CD14-positive monocyte (primary cell): ENCODE results near the gene ZNF492. TPM values are rescaled to one million over a fixed set of nuclear protein-coding genes. Genes with fewer than 3 reads are reported as not detected.

Experiments used
- DNase-seq, 3 donors: peaks; one replicate each; pipeline ENCODE4 v3.0.0-alpha.2; 2011 to 2022
- H2AFZ ChIP-seq: 2 replicates; pipeline ENCODE4 v1.6.0; 2012; ENCODE audit warnings: mild to moderate bottlenecking, low read depth, low read length, inconsistent platforms; ENCODE audit not compliant: insufficient read depth, poor library complexity, severe bottlenecking
- H3K27ac ChIP-seq, 2 donors: 1 replicate in 1 of 2; 2 replicates in 1 of 2; pipeline ENCODE4 v1.5.1; 2012 to 2013; ENCODE audit warnings: low read length in 2 of 2, control low read depth in 1 of 2, inconsistent platforms in 1 of 2, low read depth in 1 of 2, mild to moderate bottlenecking in 1 of 2
- H3K27me3 ChIP-seq, 2 donors: one replicate each; pipeline versions ENCODE4 v1.6.0 to v1.6.1; 2011 to 2013; ENCODE audit warnings: low read length in 2 of 2; ENCODE audit not compliant: control insufficient read depth in 2 of 2, insufficient read depth in 2 of 2
- H3K36me3 ChIP-seq, 2 donors: replicated peaks in 1 of 2; 1 replicate in 1 of 2; 2 replicates in 1 of 2; pipeline versions ENCODE4 v1.5.1 to v1.6.1; 2012 to 2013; ENCODE audit warnings: low read length in 2 of 2, control low read depth in 1 of 2, inconsistent platforms in 1 of 2, mild to moderate bottlenecking in 1 of 2; ENCODE audit not compliant: insufficient read depth in 2 of 2, control insufficient read depth in 1 of 2
- H3K4me1 ChIP-seq, 2 donors: 1 replicate in 1 of 2; 2 replicates in 1 of 2; pipeline versions ENCODE4 v1.5.1 to v1.6.1; 2012 to 2013; ENCODE audit warnings: low read length in 2 of 2, control low read depth in 1 of 2, inconsistent platforms in 1 of 2, mild to moderate bottlenecking in 1 of 2, moderate library complexity in 1 of 2; ENCODE audit not compliant: insufficient read depth in 2 of 2, control insufficient read depth in 1 of 2
- H3K4me2 ChIP-seq: replicated peaks from 2 replicates; pipeline ENCODE3; 2012; ENCODE audit warnings: low read length, moderate library complexity, mild to moderate bottlenecking; ENCODE audit not compliant: poor library complexity, severe bottlenecking; ENCODE audit errors: extremely low read depth
- H3K4me3 ChIP-seq, 3 experiments: fragments of 200-600 bp in 1 of 3; sonication (generic) in 1 of 3; replicated peaks in 1 of 3; 1 replicate in 2 of 3; 2 replicates in 1 of 3; pipeline ENCODE4 v1.5.1; 2011 to 2013; ENCODE audit warnings: low read length in 3 of 3, mild to moderate bottlenecking in 3 of 3, control low read depth in 2 of 3, low read depth in 2 of 3, inconsistent platforms in 1 of 3, moderate library complexity in 1 of 3
- H3K79me2 ChIP-seq: 2 replicates; pipeline ENCODE4 v1.6.0; 2012; ENCODE audit warnings: mild to moderate bottlenecking, control low read depth, inconsistent platforms, low read length, moderate library complexity; ENCODE audit not compliant: insufficient read depth
- H3K9ac ChIP-seq: 2 replicates; pipeline ENCODE4 v1.6.0; 2017; ENCODE audit warnings: low read length, mild to moderate bottlenecking; ENCODE audit not compliant: insufficient read depth, poor library complexity, severe bottlenecking
- H3K9me3 ChIP-seq, 2 donors: replicated peaks in 1 of 2; 1 replicate in 1 of 2; 2 replicates in 1 of 2; pipeline versions ENCODE4 v1.5.1 to v1.6.1; 2012 to 2013; ENCODE audit warnings: low read length in 2 of 2, control low read depth in 1 of 2; ENCODE audit not compliant: control insufficient read depth in 1 of 2, insufficient read depth in 1 of 2
- H4K20me1 ChIP-seq: 2 replicates; pipeline ENCODE4 v1.6.0; 2012; ENCODE audit warnings: mild to moderate bottlenecking, low read length, control low read depth, moderate library complexity; ENCODE audit not compliant: insufficient read depth
- H3K27ac Mint-ChIP-seq, 7 donors: one replicate each; pipeline ENCODE4 v1.8.0; 2020; ENCODE audit warnings: mild to moderate bottlenecking in 7 of 7, mixed read lengths in 7 of 7, moderate library complexity in 6 of 7, inconsistent platforms in 2 of 7
- H3K27me3 Mint-ChIP-seq, 3 donors: one replicate each; pipeline ENCODE4 v1.8.0; 2021 to 2022; ENCODE audit warnings: low read depth in 3 of 3, mild to moderate bottlenecking in 3 of 3, mixed read lengths in 3 of 3, moderate library complexity in 3 of 3, inconsistent platforms in 1 of 3
- H3K36me3 Mint-ChIP-seq, 2 donors: one replicate each; pipeline ENCODE4 v1.8.0; 2020; ENCODE audit warnings: mixed read lengths in 2 of 2, inconsistent platforms in 1 of 2, mild to moderate bottlenecking in 1 of 2
- H3K4me1 Mint-ChIP-seq: one replicate; pipeline ENCODE4 v1.8.0; 2020; ENCODE audit warnings: mild to moderate bottlenecking, mixed read lengths
- H3K4me3 Mint-ChIP-seq, 2 donors: one replicate each; pipeline ENCODE4 v1.8.0; 2020; ENCODE audit warnings: mild to moderate bottlenecking in 2 of 2, mixed read lengths in 2 of 2, moderate library complexity in 1 of 2
- H3K9me3 Mint-ChIP-seq, 7 donors: one replicate each; pipeline ENCODE4 v1.8.0; 2020 to 2022; ENCODE audit warnings: mixed read lengths in 7 of 7, mild to moderate bottlenecking in 6 of 7, moderate library complexity in 6 of 7, inconsistent platforms in 2 of 7
- CTCF ChIP-seq: fragments of 200-600 bp; IDR thresholded peaks from one replicate; pipeline ENCODE4 v1.8.0; 2022; ENCODE audit warnings: antibody characterized with exemption, mild to moderate bottlenecking
- WGBS: methylation state at CpG from one replicate; pipeline ENCODE4 v1.1.5; 2013; ENCODE audit warnings: missing lambda C conversion rate; ENCODE audit not compliant: insufficient coverage; 5-methylcytosine and 5-hydroxymethylcytosine counted together
- intact Hi-C, 2 donors: fragments of 100-400 bp; cut with micrococcal nuclease; formaldehyde crosslinking; loops; one replicate each; pipeline versions ENCODE4 v1.15.0 to v1.15.1; 2023
- polyA plus RNA-seq, 3 donors: library from polyadenylated mRNA; depleted of rRNA in 1 of 3; unstranded in 2 of 3; stranded (reverse) in 1 of 3; fragments of 300-500 nt in 2 of 3; fragments of >200 nt in 1 of 3; fragmentation: Illumina TruSeq in 2 of 3; gene quantifications; 1 replicate in 2 of 3; 2 replicates in 1 of 3; pipeline ENCODE4 v1.2.3, GENCODE V29; 2012 to 2021

ZNF492 gene
- polyA plus RNA-seq, 3 donors = 0.01 TPM; not detected in 2

GRCh38 chr19:22620912-22621311 is 13.2 kb upstream of the ZNF492 start:
- peaks cover 9 to 28% (median 14%) of the 10 kb centered on the region in 3 donors for H3K27me3 Mint-ChIP-seq
- H3K27me3 ChIP-seq = peaks cover 0 to 13% of the 10 kb centered on the region in 2 donors
- no peak overlapping the region for H3K27ac ChIP-seq
- no peaks in the 10 kb centered on the region for H3K4me1 ChIP-seq
- no peak overlapping the region for H3K4me3 Mint-ChIP-seq
- no peak overlapping the region for H2AFZ ChIP-seq
- H3K9me3 Mint-ChIP-seq = peaks cover 42 to 89% (median 85%) of the 10 kb centered on the region in 7 donors
- DNase-seq = no peak
- no peaks in the 10 kb centered on the region for H4K20me1 ChIP-seq
- H3K4me1 Mint-ChIP-seq = no peaks in the 10 kb centered on the region
- no peak overlapping the region for H3K4me2 ChIP-seq
- WGBS = no CpG with 5 or more reads among the region's 1 CpG
- intact Hi-C loops = no loop called here
- H3K27ac Mint-ChIP-seq = no peak overlapping the region
- no peaks in the 10 kb centered on the region for H3K36me3 ChIP-seq
- H3K36me3 Mint-ChIP-seq = no peaks in the 10 kb centered on the region
- H3K4me3 ChIP-seq = no peak overlapping the region
- no peak for TF ChIP-seq CTCF
- no peaks in the 10 kb centered on the region for H3K79me2 ChIP-seq
- H3K9me3 ChIP-seq = peaks cover 64 to 82% of the 10 kb centered on the region in 2 donors
- no peak overlapping the region for H3K9ac ChIP-seq

- Histone ChIP-seq H3K4me1 (no peaks in the 10 kb centered on the region), H4K20me1 (no peaks in the 10 kb centered on the region), H3K9ac (no peak overlapping the region), H3K27me3 (peaks cover 0 to 13% of the 10 kb centered on the region in 2 donors), H3K9me3 (peaks cover 61 to 81% of the 10 kb centered on the region in 2 donors), H3K27ac (no peak overlapping the region), H2AFZ (no peak overlapping the region), H3K36me3 (no peaks in the 10 kb centered on the region), H3K79me2 (no peaks in the 10 kb centered on the region), H3K4me3 (no peak overlapping the region), H3K4me2 (no peak overlapping the region)
- intact Hi-C loops = no loop called here
- no peaks in the 10 kb centered on the region for H3K4me1 Mint-ChIP-seq
- TF ChIP-seq CTCF = no peak
- no peak for DNase-seq
- no CpG with 5 or more reads among the region's 1 CpG for WGBS
- H3K4me3 Mint-ChIP-seq = peak overlapping the region in 1 of 2 donors; percentile 42
- H3K27me3 Mint-ChIP-seq = peaks cover 9 to 28% (median 14%) of the 10 kb centered on the region in 3 donors
- H3K9me3 Mint-ChIP-seq = peaks cover 35 to 89% (median 84%) of the 10 kb centered on the region in 7 donors
- no peaks in the 10 kb centered on the region for H3K36me3 Mint-ChIP-seq
- no peak overlapping the region for H3K27ac Mint-ChIP-seq
Measured at GRCh38 chr19:22622020-22622419, 12.1 kb upstream of the ZNF492 start.
